OCI-LY1 (cell line): ENCODE measurements around the gene PIP5K1C.

Experiments
- CTCF ChIP-seq: fragments of 200-600 bp; sonication (generic), shearing (Covaris generic); IDR thresholded peaks from 2 replicates; pipeline ENCODE4 v1.5.1; 2017; ENCODE audit warnings: mild to moderate bottlenecking, antibody characterized with exemption, low read length, moderate library complexity, mixed read lengths
- EZH2 ChIP-seq: fragments of 200-600 bp; sonication (generic), shearing (Covaris generic); IDR thresholded peaks from 2 replicates; pipeline ENCODE4 v1.8.0; 2017; ENCODE audit warnings: borderline replicate concordance, mixed run types, mild to moderate bottlenecking, antibody characterized with exemption, low read length, moderate library complexity, mixed read lengths

DNA sequence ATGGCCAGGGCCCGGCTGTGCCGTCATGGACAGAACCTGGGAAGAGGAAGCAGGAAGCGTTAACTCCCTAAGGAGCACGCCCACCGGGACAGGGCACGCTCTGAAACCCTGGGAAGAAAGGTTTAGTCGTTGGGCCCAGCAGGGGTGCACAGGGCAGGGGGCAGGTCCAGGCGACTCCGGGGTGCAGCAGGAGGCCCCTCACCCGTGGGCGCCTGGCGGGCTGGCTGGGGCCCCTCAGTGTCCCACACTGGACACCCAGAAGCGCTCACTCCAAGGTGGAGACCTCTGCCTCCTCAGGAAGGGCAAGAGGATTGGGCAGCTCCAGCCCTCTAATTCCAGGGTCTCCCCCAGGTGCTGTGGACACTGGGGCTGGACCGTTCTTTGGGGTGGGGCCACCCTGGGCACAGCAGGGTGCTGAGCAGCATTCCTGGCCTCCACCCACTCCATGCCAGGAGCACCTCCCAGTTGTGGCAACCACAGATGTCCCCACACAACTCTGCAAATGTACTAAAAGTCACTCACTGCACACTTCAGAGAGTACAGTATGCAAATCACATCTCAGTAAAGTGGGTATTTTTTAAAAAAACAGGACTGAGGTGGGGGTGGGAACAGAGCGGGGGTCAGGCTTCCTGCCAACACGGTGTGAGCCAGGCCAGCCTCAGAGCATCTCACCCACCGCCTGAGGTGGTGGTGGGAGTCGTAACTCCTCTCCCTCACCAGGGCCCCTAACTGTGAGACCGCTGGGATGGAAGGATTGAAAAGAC, 35.2 kb downstream of the PIP5K1C start:
- TF ChIP-seq CTCF (no peak), EZH2 (no peak)
